GM21619 (cell line): Measurements from ENCODE around the gene IRAK1.

ENCODE experiments used
- ATAC-seq: cut with Tn5 transposase; IDR thresholded peaks from one replicate; pipeline ENCODE4 v1.9.1; 2021; ENCODE audit not compliant: unreplicated experiment

IRAK1 gene

GRCh38 chrX:154021131-154021611 lies 1.5 kb upstream of the IRAK1 start:
- no peak for ATAC-seq

GRCh38 chrX:154020536-154021115 lies 924 bp upstream of the IRAK1 start:
- no peak for ATAC-seq

- no peak for ATAC-seq
Observed at GRCh38 chrX:154019061-154019621, 561 bp downstream of the IRAK1 start.

GRCh38 chrX:154018518-154019060 lies 1.1 kb downstream of the IRAK1 start:
- ATAC-seq, result no peak

GRCh38 chrX:154017766-154018517 lies 1.8 kb downstream of the IRAK1 start:
- no peak for ATAC-seq

DNA sequence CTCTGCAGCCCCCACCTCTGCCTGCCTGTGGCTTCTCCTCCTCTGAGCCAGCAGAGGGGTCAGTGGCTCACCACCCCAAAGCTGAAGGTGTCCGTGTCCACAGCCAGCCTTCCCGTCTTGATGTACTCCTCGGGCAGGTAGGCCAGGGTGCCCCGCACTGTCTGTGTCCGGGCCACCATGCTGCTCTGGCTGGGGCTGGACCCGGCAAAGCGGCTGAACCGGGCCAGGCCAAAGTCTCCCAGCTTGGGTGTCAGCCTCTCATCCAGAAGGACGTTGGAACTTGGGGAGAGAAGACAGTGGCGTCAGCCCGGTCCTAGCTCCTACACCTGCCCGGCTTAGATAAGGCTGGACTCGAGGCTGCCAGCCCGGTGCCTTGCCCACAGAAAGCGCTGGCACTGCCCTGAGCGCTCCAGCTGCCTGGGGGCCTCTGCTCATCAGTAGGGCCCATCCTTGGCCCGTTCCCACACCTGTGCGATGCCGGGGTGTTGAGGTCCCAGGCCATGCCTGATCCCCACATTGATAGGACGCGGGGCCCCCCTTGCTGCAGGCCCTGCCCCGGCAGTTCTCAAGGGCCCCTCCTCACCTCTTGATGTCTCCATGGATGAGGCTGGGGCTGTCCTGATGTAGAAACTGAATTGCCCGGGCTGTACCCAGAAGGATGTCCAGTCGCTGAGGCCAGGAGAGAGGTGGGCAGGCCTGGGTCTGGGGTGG lies 3.2 kb downstream of the IRAK1 start:
- ATAC-seq, result no peak

GRCh38 chrX:154015581-154016264 lies 4.0 kb downstream of the IRAK1 start:
- ATAC-seq, result no peak

GRCh38 chrX:154014429-154015380 lies 5.0 kb downstream of the IRAK1 start:
- ATAC-seq, result no peak

- ATAC-seq, result no peak
Observed at GRCh38 chrX:154013614-154014360, 5.9 kb downstream of the IRAK1 start.

GRCh38 chrX:154013001-154013421 lies 6.7 kb downstream of the IRAK1 start:
- no peak for ATAC-seq

- ATAC-seq, result no peak
Observed at GRCh38 chrX:154012336-154012991, 7.2 kb downstream of the IRAK1 start.

GRCh38 chrX:154011376-154012335 lies 8.0 kb downstream of the IRAK1 start:
- ATAC-seq, result no peak

- no peak for ATAC-seq
Observed at GRCh38 chrX:154010330-154011087, 9.2 kb downstream of the IRAK1 start.

DNA sequence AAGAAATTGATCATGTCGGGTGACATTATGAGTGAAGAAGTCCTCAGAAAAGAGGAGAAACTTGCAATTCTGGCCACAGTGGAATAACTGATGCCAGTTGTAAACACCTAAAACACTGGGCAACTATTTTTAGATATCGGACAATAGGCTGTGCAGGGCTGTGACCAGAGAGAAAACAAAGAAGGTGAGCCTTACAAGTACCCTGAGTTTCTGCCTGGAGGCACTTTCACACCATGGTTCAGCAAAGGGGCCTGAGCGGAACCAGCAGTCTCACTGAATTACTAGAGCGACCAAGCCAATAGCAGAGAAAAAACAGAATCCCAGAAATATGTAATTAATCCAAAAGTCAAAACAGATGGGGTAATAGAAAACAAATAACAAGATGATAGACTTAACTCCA lies 11.2 kb downstream of the IRAK1 start:
- ATAC-seq, result no peak

- ATAC-seq, result no peak
Observed at GRCh38 chrX:154006947-154007346, 12.8 kb downstream of the IRAK1 start.

GRCh38 chrX:154004315-154004714 lies 15.4 kb downstream of the IRAK1 start:
- ATAC-seq, result no peak
